Activated T-cell treated with anti-CD3 and anti-CD28 coated beads, Interleukin-2, amount 50 U/mL, for 1 hour (primary cell): ENCODE measurements around the gene ZNF248.
A peak's percentile ranks its signal among the peaks of the same experiment; 100 is the strongest.
"Not testable (repeated sequence)": the region's sequence is repeated elsewhere in the genome, so short reads cannot be mapped to it uniquely, and the experiment has no call there.

Experiments used
- DNase-seq: peaks from one replicate; pipeline ENCODE4 v3.0.0-alpha.2; 2020

The ZNF248 gene

DNA sequence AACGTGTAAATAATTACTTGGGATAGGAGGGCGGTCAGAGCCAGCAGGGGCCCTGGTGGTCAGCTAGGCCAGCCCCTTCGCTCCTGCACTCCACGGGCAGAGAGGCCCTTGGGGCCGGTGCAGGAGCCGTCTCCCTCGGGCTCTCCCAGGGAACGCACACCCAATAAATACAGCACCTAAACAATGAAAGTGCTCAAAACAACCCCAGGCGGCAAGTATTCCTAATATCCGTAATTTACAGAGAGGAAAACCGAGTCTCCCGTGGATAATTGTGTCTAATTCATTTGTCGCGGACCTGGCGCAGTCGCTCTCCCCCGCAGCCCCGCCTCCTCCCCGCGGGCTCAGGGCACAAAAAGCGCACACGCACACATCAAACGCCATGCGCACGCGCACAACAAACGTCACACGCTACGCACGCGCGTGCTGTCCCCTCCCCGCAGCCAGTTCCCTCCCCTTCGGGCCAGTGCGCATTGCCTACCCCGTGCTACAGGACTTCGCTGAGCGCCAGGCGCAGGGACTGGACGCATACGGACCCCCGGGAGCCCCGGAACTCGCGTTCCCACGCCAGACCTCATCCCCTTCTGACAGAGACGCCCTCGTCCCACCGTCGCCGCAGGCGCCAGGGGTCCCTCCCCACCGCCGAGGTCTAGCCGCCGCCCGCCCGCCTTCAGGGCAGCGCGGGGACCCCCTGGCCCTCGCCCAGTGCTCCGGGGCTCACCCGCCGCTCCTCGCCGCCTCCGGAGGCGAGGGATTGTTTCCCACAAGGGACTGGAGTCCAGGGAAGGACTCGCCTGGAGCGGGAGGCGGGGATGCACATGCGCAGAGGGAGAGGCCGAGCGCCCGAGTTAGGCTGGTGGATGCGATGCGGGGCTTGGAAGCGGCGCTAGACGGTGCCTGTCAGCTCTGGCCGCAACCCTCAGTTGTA, at the start of gene ZNF248:
TSS of gene ZNF248 (minus strand) at position 324 of the 925 bp plus-strand sequence. CDS start 1,300 bp downstream, outside the sequence.
- DNase-seq: peak; percentile 94

DNA sequence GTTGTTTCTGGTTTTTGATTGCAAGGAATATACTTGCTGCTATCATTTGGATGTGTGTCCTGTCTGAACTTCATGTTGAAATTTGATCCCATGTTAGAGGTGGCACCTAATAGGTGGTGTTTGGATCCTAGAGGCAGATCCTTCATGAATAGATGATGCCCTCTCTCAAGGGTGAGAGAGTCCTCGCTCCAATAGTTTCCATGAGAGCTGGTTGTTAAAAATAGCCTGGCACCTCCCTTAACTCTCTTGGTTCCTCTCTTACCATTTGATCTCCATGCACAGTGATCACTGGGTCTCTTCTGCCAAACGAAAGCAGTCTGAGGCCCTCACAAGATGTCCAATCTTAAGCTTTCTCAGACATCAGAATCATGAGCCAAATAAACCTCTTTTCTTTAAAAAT, 49.0 kb upstream of the ZNF248 start:
- DNase-seq: no peak

DNA sequence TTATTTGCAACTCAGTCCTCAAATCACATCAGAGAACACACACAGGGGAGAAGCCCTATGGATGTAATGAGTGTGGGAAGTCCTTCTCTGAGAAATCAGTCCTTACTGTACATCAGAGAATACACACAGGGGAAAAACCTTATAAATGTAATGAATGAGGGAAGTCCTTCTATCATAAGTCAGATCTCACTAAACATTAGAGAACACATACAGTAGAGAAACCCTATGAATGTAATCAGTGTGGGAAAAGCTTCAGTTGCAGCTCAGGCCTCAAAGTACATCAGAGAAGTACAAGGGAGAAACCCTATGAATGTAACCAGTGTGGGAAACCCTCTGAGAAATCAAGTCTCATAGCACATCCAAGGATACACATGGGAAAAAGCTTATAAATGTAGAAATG, 39.0 kb upstream of the ZNF248 start:
- DNase-seq: no peak

DNA sequence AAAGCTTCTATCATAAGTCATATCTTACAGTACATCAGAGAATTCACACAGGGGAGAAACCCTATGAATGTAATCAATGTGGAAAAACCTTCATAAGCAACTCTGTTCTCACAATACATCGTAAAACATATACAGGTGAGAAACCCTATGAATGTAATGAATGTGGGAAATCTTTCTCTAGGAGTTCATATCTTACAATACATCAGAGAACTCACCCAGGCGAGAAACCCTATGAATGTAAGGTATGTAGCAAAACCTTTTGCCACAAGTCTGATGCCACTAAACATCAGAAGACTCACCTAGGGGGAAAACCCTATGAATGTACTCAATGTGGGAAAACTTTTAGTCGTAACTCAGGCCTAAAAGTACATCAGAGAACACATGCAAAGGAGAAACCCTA, 38.3 kb upstream of the ZNF248 start:
- no peak for DNase-seq

DNA sequence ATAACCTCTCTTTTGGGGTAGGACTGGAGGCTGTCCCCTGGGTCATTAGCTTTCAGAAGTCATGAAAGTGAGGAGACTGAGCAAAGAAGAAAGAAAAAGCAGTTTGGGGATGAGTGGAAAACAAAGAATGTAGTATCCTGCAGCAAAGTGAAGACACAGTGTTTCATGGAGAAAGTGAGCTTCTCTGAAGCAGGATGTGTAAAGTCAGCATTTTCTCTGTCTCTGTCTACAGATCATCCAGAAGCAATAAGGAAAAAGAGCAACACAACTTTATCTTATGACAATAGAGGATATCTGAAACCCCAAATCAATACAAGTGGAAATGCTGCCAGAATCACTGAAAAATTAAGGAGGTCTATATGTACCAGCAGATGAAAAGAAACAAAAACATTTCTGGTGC, 28.4 kb upstream of the ZNF248 start:
- DNase-seq: no peak

DNA sequence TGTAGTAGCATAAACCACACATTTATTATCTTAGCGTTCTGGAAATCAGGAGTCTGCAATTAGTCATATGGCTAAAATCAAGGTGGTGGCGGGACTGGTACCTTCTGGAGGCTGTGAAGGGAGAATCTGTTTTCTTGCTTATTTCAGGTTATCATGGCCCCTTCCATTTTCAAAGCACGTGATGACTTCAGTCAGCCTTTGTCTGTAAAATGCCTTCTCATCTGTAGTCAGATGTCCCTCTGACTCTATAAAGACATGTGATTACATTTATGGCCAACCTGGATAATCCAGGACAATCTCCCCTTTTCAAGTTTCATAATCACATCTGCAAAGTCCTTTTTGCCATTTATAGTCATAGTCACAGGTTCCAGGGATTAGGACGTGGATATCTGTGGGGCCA, 15.5 kb upstream of the ZNF248 start:
- DNase-seq: no peak

DNA sequence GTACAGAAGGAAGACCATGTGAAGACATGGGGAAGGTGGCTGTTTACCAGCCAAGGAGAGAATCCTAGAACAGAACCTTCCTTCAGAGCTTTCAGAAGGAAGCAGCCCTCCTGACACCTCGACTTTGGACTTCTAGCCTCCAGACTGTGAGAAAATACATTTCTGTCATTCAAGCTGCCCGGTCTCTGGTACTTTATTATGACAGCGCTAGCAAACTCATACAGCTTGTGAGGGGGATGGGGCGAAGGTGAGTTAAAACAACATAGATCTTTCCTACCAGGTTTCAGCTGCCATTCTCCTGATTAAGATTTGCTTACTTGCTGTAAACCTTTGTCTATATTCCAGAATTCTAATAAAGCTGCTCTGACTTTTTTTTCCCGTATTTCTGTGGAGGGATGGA, 14.9 kb upstream of the ZNF248 start:
- DNase-seq: no peak

DNA sequence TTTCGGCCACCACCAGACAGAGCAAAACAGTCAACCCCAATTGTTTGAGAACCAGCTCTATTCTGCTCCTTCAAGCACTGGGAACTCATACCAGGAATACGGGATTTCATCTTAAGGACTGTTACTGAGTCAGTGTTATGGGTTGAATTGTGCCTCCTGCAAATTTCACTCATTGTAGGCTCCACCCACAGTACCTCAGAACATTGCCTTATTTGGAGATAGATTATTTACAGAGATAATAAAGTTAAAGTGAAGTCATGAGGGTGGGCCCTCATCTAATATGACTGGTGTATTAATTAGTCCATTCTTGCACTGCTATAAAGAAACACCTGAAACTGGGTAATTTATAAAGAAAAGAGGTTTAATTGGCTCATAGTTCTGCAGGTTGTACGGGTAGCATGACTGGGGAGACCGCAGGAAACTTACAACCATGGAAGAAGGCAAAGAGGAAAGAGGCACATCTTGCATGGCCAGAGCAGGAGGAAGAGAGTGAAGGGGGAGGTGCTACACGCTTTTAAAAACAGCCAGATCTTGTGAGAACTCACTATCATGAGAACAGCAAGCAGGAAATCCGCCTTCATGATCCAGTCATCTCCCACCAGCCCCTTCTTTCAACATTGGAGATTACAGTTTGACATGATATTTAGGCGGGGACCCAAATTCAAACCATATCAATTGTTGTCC, 14.3 kb upstream of the ZNF248 start:
- no peak for DNase-seq

DNA sequence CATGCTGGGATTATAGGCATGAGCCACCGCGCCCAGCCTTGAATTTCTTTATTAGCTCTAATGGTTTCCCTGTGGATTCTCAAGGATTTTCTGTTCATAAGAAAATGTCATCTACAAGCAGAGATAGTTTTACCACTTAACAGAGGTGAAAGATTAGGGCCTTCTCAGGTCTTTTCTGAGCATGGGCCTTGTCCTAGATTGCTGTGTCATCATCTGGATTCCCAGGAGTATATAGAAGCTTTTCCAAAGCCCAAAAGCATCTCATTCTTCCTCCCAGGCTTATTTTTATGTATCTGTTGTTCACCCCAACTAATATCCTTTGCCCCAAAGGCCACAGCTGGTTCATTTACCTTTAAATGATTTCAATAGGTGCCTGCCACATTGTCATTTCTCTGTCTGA, 13.7 kb upstream of the ZNF248 start:
- no peak for DNase-seq

DNA sequence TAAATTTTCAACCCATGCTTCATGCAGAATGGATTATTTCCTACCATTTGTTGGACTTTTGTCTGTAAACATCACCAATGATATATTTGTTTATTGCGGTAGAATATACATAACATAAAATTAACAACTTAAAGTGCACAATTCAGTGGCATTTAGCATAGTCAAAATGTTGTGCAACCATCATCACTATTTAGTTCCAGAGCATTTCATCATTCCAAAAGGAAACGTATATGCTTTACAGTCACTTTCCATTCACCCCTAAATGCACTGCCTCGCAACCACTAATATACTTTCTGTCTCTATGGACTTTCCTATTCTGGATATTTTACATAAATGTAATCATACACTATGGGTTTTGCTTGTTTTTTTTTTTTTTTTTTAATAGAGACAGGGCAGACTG, 11.4 kb upstream of the ZNF248 start:
- DNase-seq: no peak

DNA sequence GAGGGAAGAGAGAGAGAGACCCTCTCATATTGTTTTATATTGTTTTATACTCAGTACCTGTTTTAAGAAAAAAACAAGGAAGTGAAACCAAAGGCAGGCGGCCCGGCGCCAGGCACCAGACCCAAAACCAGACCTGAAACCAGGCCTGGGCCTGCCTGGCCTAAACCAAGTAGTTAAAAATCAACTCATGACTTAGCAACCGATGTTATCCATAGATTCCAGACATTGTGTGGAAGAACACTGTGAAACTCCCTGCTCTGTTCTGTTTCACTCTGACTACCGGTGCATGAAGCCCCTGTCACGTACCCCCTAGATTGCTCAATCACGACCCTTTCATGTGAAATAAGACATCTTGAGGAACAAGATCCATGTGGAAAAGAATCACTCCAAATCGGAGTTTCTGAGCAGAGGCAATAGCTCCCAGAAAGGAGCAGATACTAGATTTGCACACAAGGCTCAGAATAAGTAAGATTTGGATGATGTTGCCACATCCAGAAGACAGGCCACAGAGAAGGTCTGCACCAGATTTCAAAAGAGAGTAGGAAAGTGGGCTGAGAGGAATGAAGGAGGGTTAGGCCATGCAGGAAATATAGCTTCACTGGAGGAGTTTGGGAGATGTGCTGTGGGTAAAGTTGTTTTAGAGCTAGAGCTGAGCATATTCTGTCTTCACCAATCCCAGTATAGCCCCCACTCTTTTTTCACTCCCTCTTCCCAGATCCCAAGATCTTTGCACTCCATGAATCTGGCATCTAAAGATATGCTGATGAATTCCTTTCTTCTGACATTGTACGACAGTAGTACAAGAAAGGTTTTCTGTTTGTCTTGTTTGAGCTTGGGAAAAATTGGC, 8.8 kb upstream of the ZNF248 start:
- no peak for DNase-seq

DNA sequence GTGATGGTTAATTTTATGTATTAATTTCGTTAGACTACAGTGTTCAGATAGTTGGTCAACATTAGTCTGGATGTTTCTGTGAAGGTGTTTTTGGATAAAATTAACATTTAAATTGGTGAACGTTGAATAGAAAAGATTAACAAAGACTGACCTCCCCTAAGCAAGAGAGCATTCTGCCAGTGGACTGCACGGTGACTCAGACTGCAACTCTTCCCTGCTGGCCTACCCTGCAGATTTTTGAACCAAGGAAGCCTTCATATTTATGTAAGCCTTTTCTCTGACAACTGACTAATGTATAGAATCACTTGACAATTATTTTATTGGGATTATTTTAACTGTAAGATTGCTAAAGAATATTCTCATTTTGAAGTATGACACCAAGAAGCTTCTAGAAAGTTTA, 7.9 kb upstream of the ZNF248 start:
- DNase-seq: no peak

DNA sequence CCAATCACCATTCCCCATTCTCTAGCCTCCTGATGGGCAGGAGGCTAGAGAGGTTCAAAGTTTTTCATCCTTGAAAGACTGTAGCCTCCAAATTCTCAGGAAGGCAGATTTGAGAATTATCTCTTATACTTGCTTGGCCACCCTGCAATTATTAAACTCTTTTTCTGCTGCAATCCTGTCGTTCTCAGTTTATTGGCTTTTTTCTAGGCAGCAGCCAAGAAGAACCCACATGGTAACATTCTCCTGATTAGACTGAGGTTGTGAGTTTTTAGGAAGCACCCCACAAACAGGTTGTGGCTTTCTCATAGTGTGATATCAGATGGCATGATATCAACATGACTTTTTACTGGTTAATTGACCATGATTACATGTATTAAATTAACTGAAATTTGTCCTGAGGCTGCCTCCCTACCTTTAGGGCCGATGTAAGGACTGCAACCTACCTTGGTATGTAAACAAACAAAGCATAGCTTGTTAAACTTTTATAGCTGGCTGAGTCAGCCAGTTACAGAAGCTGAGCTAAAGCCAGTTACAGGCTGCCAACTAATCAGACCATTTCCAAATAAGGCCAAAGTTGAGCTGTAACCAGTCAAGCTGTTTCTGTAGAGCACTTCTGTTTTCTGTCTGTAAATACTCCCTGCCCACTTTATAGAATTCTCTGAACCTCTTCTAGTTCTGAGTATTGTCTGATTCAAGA, 3.2 kb upstream of the ZNF248 start:
- DNase-seq: no peak

DNA sequence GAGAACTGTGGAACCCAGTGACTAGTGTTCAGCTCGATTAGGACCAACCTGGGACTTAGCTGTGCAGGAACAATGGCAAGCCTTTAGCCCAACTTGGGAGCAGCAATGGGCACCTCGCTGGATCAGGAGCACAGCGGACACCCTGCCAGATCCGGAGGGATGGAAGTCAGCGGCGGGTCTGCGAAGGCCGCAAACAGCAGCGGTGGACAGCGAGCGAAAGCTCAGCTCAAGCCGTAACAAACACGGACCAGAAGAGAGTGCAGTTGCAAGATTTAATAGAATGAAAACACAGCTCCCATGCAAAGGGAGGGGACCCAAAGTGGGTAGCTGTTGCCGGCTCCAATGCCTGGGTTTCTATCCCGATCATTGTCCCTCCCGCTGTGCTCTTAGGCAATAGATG, 1.9 kb upstream of the ZNF248 start:
- not testable (repeated sequence) for DNase-seq

DNA sequence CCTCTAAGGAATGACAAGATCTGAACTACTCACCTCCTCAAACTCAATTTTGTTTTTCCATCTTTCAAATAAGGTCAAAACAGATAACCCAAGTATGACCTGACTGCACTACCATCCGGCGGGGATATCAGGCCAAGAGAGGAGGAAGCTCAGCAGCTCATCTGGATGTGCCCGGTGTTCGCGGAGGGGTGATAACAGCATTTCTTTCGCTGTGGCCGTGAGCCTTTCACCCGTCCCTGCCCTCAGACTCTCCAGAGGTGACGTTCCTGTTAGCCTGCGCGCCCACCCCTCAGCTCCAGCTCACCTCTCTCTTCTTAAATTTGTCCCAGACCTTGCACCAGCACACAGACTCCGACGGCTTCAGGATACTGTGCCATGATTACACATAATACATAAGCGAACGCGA, 526 bp downstream of the ZNF248 start:
- no peak for DNase-seq

DNA sequence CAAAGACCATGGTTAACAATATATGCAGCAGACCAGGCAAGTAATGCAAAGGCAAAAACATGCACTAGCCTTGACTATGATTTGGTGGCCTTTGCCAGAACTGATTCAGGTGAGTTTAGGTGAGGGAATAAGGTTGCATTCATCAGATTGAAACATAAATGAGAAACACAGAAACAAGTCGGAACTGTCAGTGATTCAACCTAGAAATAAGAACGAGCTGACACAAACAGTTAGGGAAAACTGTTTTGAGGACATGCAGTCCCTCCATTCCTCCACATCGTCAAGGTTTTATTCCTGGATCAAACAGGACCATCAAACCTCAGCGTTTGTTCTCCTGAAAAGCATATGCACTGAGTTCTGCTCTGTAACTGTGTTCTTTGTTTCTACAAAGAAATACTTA, 1.8 kb downstream of the ZNF248 start:
- DNase-seq: no peak

DNA sequence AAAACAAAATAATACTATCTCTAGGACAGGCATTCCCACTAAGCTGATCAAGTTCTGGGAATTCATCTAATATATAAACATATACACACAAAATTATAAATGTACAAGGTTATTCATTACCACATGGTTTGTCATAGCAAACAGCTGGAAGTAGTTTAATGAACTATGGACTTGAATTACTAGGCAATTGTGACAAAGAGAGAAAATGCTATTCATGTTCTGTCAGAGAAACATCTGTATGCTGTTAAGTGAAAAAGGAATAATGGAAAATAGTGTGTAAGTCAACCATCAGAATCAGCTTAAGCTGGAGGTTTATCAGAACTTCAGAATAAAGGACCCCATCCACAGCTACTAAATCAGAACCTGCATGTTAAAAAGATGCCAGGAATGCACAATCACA, 2.8 kb downstream of the ZNF248 start:
- no peak for DNase-seq

DNA sequence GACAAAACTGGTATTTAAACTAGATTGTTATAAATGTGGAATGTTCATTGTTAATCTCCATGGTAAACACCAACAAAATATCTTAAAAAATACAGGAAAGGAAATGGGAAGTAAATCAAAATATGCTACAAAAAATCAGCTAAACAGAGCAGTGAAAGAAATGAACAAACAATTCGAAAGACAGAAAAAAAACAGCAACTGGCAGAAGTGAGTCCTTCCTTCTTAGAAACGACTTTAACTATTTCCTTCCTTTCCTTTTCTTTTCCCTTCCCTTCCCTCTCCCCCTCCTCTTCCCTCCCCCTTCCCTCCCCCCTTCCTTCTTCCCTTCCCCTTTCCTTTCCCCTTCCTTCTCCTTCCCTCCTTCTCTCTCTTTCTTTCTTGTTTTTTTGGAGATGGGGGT, 12.8 kb downstream of the ZNF248 start:
- no peak for DNase-seq

DNA sequence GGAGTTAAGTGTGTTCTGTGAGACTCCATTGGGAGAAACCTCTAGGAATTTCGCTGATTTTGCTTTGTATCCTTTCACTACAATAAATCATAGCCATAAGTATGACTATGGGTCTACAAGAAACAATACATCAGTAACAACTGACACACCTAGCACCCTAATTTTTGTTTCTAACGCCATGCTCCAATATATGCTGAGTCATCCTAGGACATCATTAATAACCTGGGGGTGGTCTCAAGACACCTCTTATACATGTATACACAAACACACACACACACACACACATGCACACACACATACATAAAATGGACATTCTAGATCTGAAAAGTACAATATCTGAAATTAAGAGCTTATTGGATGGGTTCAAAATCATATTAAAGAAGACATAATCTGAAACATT, 18.2 kb downstream of the ZNF248 start:
- DNase-seq: no peak

DNA sequence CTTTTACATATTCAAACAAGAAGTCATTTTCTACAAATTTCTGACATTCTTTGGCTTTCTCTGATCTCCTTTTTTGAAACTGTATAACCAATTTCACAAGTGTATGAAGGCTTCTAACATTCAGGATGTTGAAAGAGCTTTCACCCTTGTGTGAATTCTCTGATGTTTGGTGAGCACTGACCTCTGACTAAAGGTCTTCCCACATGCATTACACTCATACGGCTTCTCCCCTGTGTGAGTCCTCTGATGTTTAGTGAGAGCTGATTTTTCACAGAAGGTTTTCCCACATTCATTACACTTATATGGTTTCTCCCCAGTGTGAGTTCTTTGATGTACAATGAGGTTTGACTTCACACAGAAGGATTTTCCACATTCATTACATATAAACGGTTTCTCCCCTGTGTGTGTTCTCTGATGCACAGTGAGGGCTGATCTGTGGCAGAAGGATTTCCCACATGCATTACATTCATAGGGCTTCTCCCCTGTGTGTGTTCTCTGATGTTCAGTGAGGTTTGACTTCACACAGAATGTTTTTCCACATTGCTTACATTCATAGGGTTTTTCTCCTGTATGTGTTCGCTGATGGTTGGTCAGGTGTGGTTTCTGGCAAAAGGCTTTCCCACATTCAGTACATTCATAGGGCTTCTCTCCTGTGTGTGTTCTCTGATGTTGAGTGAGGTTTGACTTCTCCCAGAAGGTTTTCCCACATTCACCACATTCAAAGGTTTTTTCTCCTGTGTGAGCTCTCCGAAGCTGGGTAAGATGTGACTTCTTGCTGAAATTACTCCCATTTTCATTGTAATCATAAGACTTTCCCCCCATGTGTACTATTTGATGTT, 25.7 kb downstream of the ZNF248 start:
- no peak for DNase-seq

DNA sequence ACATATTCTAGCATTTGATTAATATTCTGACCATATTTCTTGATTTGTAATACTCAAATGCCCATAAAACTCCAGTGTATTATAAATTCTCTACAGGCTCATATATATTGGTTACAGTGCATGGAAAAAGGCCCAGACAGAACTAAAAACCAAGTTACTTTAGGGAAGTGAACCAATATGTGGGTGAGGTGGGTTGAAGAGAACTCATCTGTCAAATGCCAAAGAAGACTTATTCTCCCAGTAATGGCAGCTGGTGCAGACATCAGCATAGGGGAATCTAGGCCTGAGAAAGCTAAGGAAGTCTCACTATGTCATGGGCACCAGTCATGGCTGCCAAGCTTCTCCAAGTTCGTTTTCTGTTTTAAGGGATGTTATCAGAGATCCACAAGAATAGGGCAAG, 30.6 kb downstream of the ZNF248 start:
- DNase-seq: no peak

DNA sequence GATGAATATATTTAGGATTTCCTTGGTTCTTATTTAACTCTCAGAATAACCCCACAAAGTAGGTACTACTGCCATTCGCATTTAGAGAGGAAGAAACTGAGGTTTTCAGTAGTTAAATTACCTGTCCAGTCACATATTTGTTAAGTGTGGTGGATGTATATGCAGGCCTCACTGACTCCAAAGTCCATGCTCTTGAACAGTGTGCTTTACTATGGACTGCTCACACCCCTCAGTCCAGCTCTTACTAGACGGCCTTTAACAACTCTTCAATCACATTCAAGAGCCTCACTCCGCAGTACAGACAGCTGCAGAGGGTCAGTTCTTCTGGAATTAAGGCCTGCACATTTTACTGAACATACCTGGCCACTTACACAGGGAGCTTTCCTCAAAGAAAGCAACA, 36.2 kb downstream of the ZNF248 start:
- DNase-seq: no peak
